Measurements from ENCODE around the gene PRICKLE3. TPM values are rescaled to one million over a fixed set of nuclear protein-coding genes. Genes with fewer than 3 reads are reported as not detected.

The PRICKLE3 gene
- 2.8 and 2.9 TPM in 2 replicates for total RNA-seq (2014; rRNA removed; shearing (Covaris generic))

- DNase-seq (ENCODE audit: low spot score), result no peak
These were observed at the start of gene PRICKLE3 for GRCh38 chrX:49186125-49187027. Gene PRICKLE3, minus strand, starts transcription at chrX:49186373. Its CDS starts 76 bp downstream, at chrX:49186297.

GRCh38 chrX:49233887-49234555 lies 47.8 kb upstream of the PRICKLE3 start:
- DNase-seq (ENCODE audit: low spot score), result no peak

- no peak for DNase-seq (ENCODE audit: low spot score)
These were observed 47.0 kb upstream of the PRICKLE3 start, which contains the start of gene CACNA1F for GRCh38 chrX:49233176-49233575. Gene CACNA1F, minus strand, starts transcription at chrX:49233340. Its CDS starts 31 bp downstream, at chrX:49233309.

GRCh38 chrX:49232525-49232924 lies 46.4 kb upstream of the PRICKLE3 start:
- DNase-seq (ENCODE audit: low spot score), result no peak

- DNase-seq (ENCODE audit: low spot score), result no peak
These were observed 45.3 kb upstream of the PRICKLE3 start for GRCh38 chrX:49231333-49232000.

- no peak for DNase-seq (ENCODE audit: low spot score)
These were observed 44.5 kb upstream of the PRICKLE3 start for GRCh38 chrX:49230500-49231232.

- DNase-seq (ENCODE audit: low spot score), result no peak
These were observed 42.0 kb upstream of the PRICKLE3 start for GRCh38 chrX:49228185-49228584.

GRCh38 chrX:49227726-49228125 lies 41.6 kb upstream of the PRICKLE3 start:
- no peak for DNase-seq (ENCODE audit: low spot score)

- no peak for DNase-seq (ENCODE audit: low spot score)
These were observed 40.8 kb upstream of the PRICKLE3 start for GRCh38 chrX:49226946-49227345.

GRCh38 chrX:49225858-49226257 lies 39.7 kb upstream of the PRICKLE3 start:
- DNase-seq (ENCODE audit: low spot score), result no peak

GRCh38 chrX:49221868-49222267 lies 35.7 kb upstream of the PRICKLE3 start:
- no peak for DNase-seq (ENCODE audit: low spot score)

- DNase-seq (ENCODE audit: low spot score), result no peak
These were observed 33.9 kb upstream of the PRICKLE3 start for GRCh38 chrX:49220100-49220499.

GRCh38 chrX:49214996-49215526 lies 28.9 kb upstream of the PRICKLE3 start:
- no peak for DNase-seq (ENCODE audit: low spot score)

GRCh38 chrX:49214416-49214815 lies 28.2 kb upstream of the PRICKLE3 start:
- DNase-seq (ENCODE audit: low spot score), result no peak

GRCh38 chrX:49212861-49213260 lies 26.7 kb upstream of the PRICKLE3 start:
- DNase-seq (ENCODE audit: low spot score), result no peak

- DNase-seq (ENCODE audit: low spot score), result no peak
These were observed 26.0 kb upstream of the PRICKLE3 start for GRCh38 chrX:49212209-49212608.

- DNase-seq (ENCODE audit: low spot score), result no peak
These were observed 24.9 kb upstream of the PRICKLE3 start for GRCh38 chrX:49211074-49211473.

GRCh38 chrX:49210406-49210805 lies 24.2 kb upstream of the PRICKLE3 start:
- DNase-seq (ENCODE audit: low spot score), result no peak

- DNase-seq (ENCODE audit: low spot score), result no peak
These were observed 23.5 kb upstream of the PRICKLE3 start for GRCh38 chrX:49209434-49210251.

GRCh38 chrX:49208399-49208798 lies 22.2 kb upstream of the PRICKLE3 start:
- DNase-seq (ENCODE audit: low spot score), result no peak
